GM12878 (cell line): ENCODE results near the gene NANOGP8. TPM values are rescaled to one million over a fixed set of nuclear protein-coding genes. Genes with fewer than 3 reads are reported as not detected.

ENCODE experiments used
- ATAC-seq: fragments of 200-7000 bp; cut with Tn5 transposase; 3 replicates; pipeline ENCODE4 v1.9.1; 2020; ENCODE audit warnings: mild to moderate bottlenecking, moderate library complexity
- BruUV-seq: library from RNA; stranded (reverse); fragments of 400-500 nt; replicated peaks from 2 replicates; lab custom pipeline; 2021; lab: Mats Ljungman, UMichigan
- CTCF ChIA-PET: fragments of 300-600 bp; sonication (Branson Sonifier 250); formaldehyde crosslinking; extraction: SDS; loops from one replicate; lab custom pipeline; 2021; ENCODE audit warnings: inconsistent platforms; lab: Yijun Ruan, JAX
- POLR2A ChIA-PET: fragments of 350-600 bp; formaldehyde crosslinking; extraction: SDS; loops from one replicate; lab custom pipeline; 2021; ENCODE audit warnings: inconsistent platforms; lab: Charles Lee
- RAD21 ChIA-PET: fragments of 300-600 bp; sonication (Branson Sonifier 250); formaldehyde crosslinking; loops from one replicate; lab custom pipeline; 2023; ENCODE audit warnings: antibody characterized with exemption; ENCODE audit not compliant: unreplicated experiment; lab: Charles Lee
- SMC1A ChIA-PET: fragments of 300-600 bp; sonication (Branson Sonifier 250); formaldehyde crosslinking; loops from one replicate; lab custom pipeline; 2023; ENCODE audit not compliant: unreplicated experiment, uncharacterized antibody; lab: Charles Lee
- DNase-seq: peaks from one replicate; pipeline ENCODE4 v3.0.0-alpha.2; 2011; ENCODE audit warnings: low read depth, low spot score
- FAIRE-seq: peaks from 3 replicates; lab custom pipeline; 2011; peaks lifted over from hg19 to GRCh38; lab: Jason Lieb, UNC
- H2AFZ ChIP-seq: 2 replicates; pipeline ENCODE4 v1.6.0; 2011; ENCODE audit warnings: low read depth, low read length, control low read depth; ENCODE audit not compliant: control insufficient read depth
- H3K27ac ChIP-seq: 2 replicates; pipeline ENCODE4 v1.5.1; 2011; ENCODE audit warnings: control low read depth; ENCODE audit not compliant: control insufficient read depth, insufficient read depth
- H3K27me3 ChIP-seq, 2 experiments: replicated peaks in 1 of 2; 2 replicates each; pipeline versions ENCODE4 v1.6.0 to v1.6.1; 2011; ENCODE audit warnings: low read length in 1 of 2; ENCODE audit not compliant: control insufficient read depth in 2 of 2, insufficient read depth in 2 of 2
- H3K36me3 ChIP-seq, 2 experiments: 2 replicates each; pipeline ENCODE4 v1.5.1; 2011; ENCODE audit warnings: low read length in 1 of 2; ENCODE audit not compliant: control insufficient read depth in 2 of 2, insufficient read depth in 2 of 2
- H3K4me1 ChIP-seq: 2 replicates; pipeline ENCODE4 v1.6.1; 2011; ENCODE audit warnings: mild to moderate bottlenecking, low read length, moderate library complexity, mixed read lengths; ENCODE audit not compliant: control insufficient read depth, insufficient read depth
- H3K4me2 ChIP-seq: 2 replicates; pipeline ENCODE4 v1.6.0; 2011; ENCODE audit warnings: control low read depth; ENCODE audit not compliant: control insufficient read depth, insufficient read depth
- H3K4me3 ChIP-seq: fragments of 200-600 bp; sonication (generic); 2 replicates; pipeline ENCODE4 v1.5.1; 2016
- H3K79me2 ChIP-seq: 2 replicates; pipeline ENCODE4 v1.6.0; 2011; ENCODE audit warnings: low read length; ENCODE audit not compliant: control insufficient read depth, insufficient read depth
- H3K9ac ChIP-seq: 2 replicates; pipeline ENCODE4 v1.8.0; 2011; ENCODE audit warnings: low read length, control low read depth, mixed read lengths; ENCODE audit not compliant: control insufficient read depth, insufficient read depth
- H3K9me3 ChIP-seq: replicated peaks from 3 replicates; pipeline ENCODE4 v1.5.1; 2011; ENCODE audit warnings: mild to moderate bottlenecking, low read length; ENCODE audit not compliant: control insufficient read depth, insufficient read depth
- H4K20me1 ChIP-seq: 2 replicates; pipeline ENCODE4 v1.6.0; 2011; ENCODE audit not compliant: control insufficient read depth, insufficient read depth
- BHLHE40 ChIP-seq, 2 experiments: fragments of 450-650 bp in 1 of 2; IDR thresholded peaks; 2 replicates each; pipeline ENCODE4 v1.6.1; 2011 to 2017; ENCODE audit warnings: low read depth in 2 of 2, borderline replicate concordance in 1 of 2, improper control_type of control experiment in 1 of 2, low read length in 1 of 2, mild to moderate bottlenecking in 1 of 2
- BRCA1 ChIP-seq: IDR thresholded peaks from 2 replicates; pipeline ENCODE4 v1.6.1; 2011; ENCODE audit warnings: low read depth, low read length, improper control_type of control experiment
- PAX5 ChIP-seq: IDR thresholded peaks from 2 replicates; pipeline ENCODE4 v1.6.1; 2011; ENCODE audit warnings: low read depth, low read length, borderline replicate concordance
- RAD21 ChIP-seq: IDR thresholded peaks from 2 replicates; pipeline ENCODE4 v1.6.1; 2011; ENCODE audit warnings: mild to moderate bottlenecking, low read depth, low read length, moderate library complexity; ENCODE audit not compliant: insufficient read depth
- RB1 ChIP-seq: fragments of 450-650 bp; formaldehyde crosslinking; IDR thresholded peaks from 2 replicates; pipeline ENCODE4 v1.6.1; 2017; ENCODE audit warnings: mild to moderate bottlenecking, borderline replicate concordance
- RCOR1 ChIP-seq: conservative IDR thresholded peaks from 2 replicates; pipeline ENCODE4 v1.6.1; 2012; ENCODE audit warnings: low read depth, low read length, improper control_type of control experiment
- SMC3 ChIP-seq: IDR thresholded peaks from 2 replicates; pipeline ENCODE4 v1.6.1; 2011; ENCODE audit warnings: low read length, improper control_type of control experiment, borderline replicate concordance
- SREBF1 ChIP-seq: IDR thresholded peaks from 2 replicates; pipeline ENCODE4 v1.6.1; 2012; ENCODE audit warnings: mild to moderate bottlenecking, low read length
- WRNIP1 ChIP-seq: IDR thresholded peaks from 2 replicates; pipeline ENCODE4 v1.6.1; 2011; ENCODE audit warnings: low read depth, low read length, improper control_type of control experiment, borderline replicate concordance
- YY1 ChIP-seq: IDR thresholded peaks from 2 replicates; pipeline ENCODE4 v1.6.1; 2011; ENCODE audit warnings: low read depth, mild to moderate bottlenecking, low read length
- WGBS: methylation state at CpG from one replicate; pipeline ENCODE4 v1.1.6; 2016; ENCODE audit warnings: low lambda C conversion rate; ENCODE audit not compliant: insufficient replicate concordance, insufficient coverage; ENCODE audit errors: missing lambda C conversion rate; 5-methylcytosine and 5-hydroxymethylcytosine counted together
- in situ Hi-C: fragments of 300-500 bp; cut with MboI; formaldehyde crosslinking; loops from 9 replicates; pipeline ENCODE4 v1.14.3; 2018; ENCODE audit warnings: mixed read lengths
- intact Hi-C: fragments of 100-400 bp; cut with micrococcal nuclease; formaldehyde crosslinking; loops from one replicate; pipeline ENCODE4 v1.14.2; 2022; ENCODE audit not compliant: unreplicated experiment
- polyA plus RNA-seq, 11 experiments: library from polyadenylated mRNA; depleted of rRNA in 4 of 11; unstranded in 6 of 11; stranded (reverse) in 5 of 11; fragments of >200 nt; fragmentation: Nextera tagmentation in 4 of 11; fragmentation: Illumina TruSeq in 1 of 11; extraction: Ambion mirVana in 4 of 11; extraction: Trizol in 1 of 11; gene quantifications; 1 replicate in 1 of 11; 2 replicates in 10 of 11; pipeline versions ENCODE4 v1.2.1 to v1.2.3, GENCODE V29; 2011 to 2016; ENCODE audit warnings: inconsistent platforms in 2 of 11, missing spikeins in 2 of 11, low read depth in 1 of 11
- total RNA-seq, 4 experiments: library from RNA; depleted of rRNA in 3 of 4; stranded (reverse); fragments of >200 nt in 3 of 4; fragmentation: Illumina TruSeq in 1 of 4; extraction: Trizol in 1 of 4; gene quantifications; 2 replicates each; pipeline versions ENCODE4 v1.2.1 to v1.2.3, GENCODE V29; 2013 to 2021
- TF ChIP-seq, protein P1 (sequence below): fragments of 450-650 bp; IDR thresholded peaks from 2 replicates; pipeline ENCODE4 v1.6.1; 2017; ENCODE audit warnings: mild to moderate bottlenecking
- TF ChIP-seq, protein P2 (sequence below): fragments of 450-650 bp; formaldehyde crosslinking; IDR thresholded peaks from 2 replicates; pipeline ENCODE4 v1.5.0; 2022; ENCODE audit warnings: mild to moderate bottlenecking, missing genetic modification characterization
- TF ChIP-seq, protein P3 (sequence below): IDR thresholded peaks from 2 replicates; pipeline ENCODE4 v1.6.1; 2012; ENCODE audit warnings: low read depth, low read length, improper control_type of control experiment

The NANOGP8 gene
- total and polyA plus RNA-seq, 10 of the 15 experiments (the other 5 are each of a cell fraction or from before 2014, with no cell fraction given): not detected

DNA sequence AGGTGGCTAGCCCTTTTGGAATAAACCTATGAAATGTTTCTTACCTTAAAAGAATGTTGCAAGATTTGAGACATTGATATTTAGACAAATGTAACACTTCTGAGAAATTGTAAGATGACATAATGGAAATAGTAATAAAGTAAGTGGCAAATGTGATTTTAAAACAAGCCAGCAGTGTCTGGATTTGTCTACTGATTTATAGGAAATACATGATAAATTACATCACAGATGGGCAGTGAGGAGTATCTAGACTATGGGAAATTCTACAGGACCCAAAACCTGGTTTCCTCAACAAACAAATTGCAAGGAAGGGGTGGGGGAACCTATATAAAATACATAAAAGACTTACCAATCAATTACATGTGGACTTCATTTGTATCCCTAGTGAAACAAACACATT, 37.1 kb downstream of the NANOGP8 start:
- RAD21 ChIA-PET: no interaction called here
- CTCF ChIA-PET: no interaction called here
- no peak overlapping the region for H2AFZ ChIP-seq
- no peak overlapping the region for H3K27ac ChIP-seq
- no peaks in the 10 kb centered on the region for H3K27me3 ChIP-seq
- no peak overlapping the region for H3K9ac ChIP-seq
- no peaks in the 10 kb centered on the region for H3K9me3 ChIP-seq
- no peak for FAIRE-seq
- SMC1A ChIA-PET: no interaction called here
- no peak for DNase-seq
- POLR2A ChIA-PET: no interaction called here
- no peak for ATAC-seq
- no peak overlapping the region for H3K4me3 ChIP-seq
- no peaks in the 10 kb centered on the region for H3K4me1 ChIP-seq
- BruUV-seq: no TSS peak
- in situ Hi-C loops: no loop called here
- no peaks in the 10 kb centered on the region for H4K20me1 ChIP-seq
- no peak for TF ChIP-seq RAD21
- TF ChIP-seq, protein P1, sequence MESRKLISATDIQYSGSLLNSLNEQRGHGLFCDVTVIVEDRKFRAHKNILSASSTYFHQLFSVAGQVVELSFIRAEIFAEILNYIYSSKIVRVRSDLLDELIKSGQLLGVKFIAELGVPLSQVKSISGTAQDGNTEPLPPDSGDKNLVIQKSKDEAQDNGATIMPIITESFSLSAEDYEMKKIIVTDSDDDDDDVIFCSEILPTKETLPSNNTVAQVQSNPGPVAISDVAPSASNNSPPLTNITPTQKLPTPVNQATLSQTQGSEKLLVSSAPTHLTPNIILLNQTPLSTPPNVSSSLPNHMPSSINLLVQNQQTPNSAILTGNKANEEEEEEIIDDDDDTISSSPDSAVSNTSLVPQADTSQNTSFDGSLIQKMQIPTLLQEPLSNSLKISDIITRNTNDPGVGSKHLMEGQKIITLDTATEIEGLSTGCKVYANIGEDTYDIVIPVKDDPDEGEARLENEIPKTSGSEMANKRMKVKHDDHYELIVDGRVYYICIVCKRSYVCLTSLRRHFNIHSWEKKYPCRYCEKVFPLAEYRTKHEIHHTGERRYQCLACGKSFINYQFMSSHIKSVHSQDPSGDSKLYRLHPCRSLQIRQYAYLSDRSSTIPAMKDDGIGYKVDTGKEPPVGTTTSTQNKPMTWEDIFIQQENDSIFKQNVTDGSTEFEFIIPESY: no peak
- TF ChIP-seq YY1: no peak
- TF ChIP-seq BRCA1: no peak
- TF ChIP-seq BHLHE40 (IDR thresholded peaks at IDR 0.05; ENCODE audit: borderline replicate concordance in 1 of 2, low read depth in 2 of 2, low read length in 1 of 2): no peak
- no peaks in the 10 kb centered on the region for H3K79me2 ChIP-seq
- no peaks in the 10 kb centered on the region for H3K36me3 ChIP-seq
- H3K4me2 ChIP-seq: no peak overlapping the region
- intact Hi-C loops: no loop called here

DNA sequence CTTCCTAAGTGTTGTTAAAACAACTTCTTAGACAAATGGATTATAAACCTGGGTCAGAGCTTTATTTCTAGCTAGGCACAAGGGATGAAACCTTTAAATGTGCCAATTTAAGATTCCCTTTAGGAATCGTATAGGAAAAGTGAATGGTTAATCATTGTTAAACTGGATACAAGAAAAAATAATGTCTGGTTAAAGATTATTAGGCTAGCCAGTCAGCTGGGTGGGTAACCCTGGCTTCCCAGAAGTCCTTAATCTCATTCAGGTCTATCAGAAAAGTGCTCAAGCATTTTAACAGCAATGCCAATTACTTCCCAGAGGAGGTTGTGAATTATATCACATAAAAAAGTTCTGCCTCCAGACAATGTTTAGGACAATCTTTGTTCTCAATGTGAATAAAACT, 37.6 kb downstream of the NANOGP8 start:
- SMC1A ChIA-PET: no interaction called here
- H3K36me3 ChIP-seq: no peaks in the 10 kb centered on the region
- TF ChIP-seq, protein P2, sequence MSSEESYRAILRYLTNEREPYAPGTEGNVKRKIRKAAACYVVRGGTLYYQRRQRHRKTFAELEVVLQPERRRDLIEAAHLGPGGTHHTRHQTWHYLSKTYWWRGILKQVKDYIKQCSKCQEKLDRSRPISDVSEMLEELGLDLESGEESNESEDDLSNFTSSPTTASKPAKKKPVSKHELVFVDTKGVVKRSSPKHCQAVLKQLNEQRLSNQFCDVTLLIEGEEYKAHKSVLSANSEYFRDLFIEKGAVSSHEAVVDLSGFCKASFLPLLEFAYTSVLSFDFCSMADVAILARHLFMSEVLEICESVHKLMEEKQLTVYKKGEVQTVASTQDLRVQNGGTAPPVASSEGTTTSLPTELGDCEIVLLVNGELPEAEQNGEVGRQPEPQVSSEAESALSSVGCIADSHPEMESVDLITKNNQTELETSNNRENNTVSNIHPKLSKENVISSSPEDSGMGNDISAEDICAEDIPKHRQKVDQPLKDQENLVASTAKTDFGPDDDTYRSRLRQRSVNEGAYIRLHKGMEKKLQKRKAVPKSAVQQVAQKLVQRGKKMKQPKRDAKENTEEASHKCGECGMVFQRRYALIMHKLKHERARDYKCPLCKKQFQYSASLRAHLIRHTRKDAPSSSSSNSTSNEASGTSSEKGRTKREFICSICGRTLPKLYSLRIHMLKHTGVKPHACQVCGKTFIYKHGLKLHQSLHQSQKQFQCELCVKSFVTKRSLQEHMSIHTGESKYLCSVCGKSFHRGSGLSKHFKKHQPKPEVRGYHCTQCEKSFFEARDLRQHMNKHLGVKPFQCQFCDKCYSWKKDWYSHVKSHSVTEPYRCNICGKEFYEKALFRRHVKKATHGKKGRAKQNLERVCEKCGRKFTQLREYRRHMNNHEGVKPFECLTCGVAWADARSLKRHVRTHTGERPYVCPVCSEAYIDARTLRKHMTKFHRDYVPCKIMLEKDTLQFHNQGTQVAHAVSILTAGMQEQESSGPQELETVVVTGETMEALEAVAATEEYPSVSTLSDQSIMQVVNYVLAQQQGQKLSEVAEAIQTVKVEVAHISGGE: no peak
- TF ChIP-seq, protein P3, sequence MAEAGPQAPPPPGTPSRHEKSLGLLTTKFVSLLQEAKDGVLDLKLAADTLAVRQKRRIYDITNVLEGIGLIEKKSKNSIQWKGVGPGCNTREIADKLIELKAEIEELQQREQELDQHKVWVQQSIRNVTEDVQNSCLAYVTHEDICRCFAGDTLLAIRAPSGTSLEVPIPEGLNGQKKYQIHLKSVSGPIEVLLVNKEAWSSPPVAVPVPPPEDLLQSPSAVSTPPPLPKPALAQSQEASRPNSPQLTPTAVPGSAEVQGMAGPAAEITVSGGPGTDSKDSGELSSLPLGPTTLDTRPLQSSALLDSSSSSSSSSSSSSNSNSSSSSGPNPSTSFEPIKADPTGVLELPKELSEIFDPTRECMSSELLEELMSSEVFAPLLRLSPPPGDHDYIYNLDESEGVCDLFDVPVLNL: no peak
- no peak for TF ChIP-seq RB1
- no peak for TF ChIP-seq SREBF1
- no peak for TF ChIP-seq WRNIP1
- TF ChIP-seq PAX5: no peak
- no peak for TF ChIP-seq SMC3
- no peak for TF ChIP-seq RCOR1
- in situ Hi-C loops: no loop called here
- no TSS peak for BruUV-seq
- WGBS: 88% methylated on average over 1 of the region's 1 CpG
- H3K9ac ChIP-seq: no peak overlapping the region
- POLR2A ChIA-PET: no interaction called here
- no peak overlapping the region for H3K4me2 ChIP-seq
- no peaks in the 10 kb centered on the region for H3K4me1 ChIP-seq
- CTCF ChIA-PET: no interaction called here
- no peak for FAIRE-seq
- no peaks in the 10 kb centered on the region for H3K79me2 ChIP-seq
- no peaks in the 10 kb centered on the region for H4K20me1 ChIP-seq
- RAD21 ChIA-PET: no interaction called here
- intact Hi-C loops: no loop called here
- no peaks in the 10 kb centered on the region for H3K27me3 ChIP-seq
- H2AFZ ChIP-seq: no peak overlapping the region
- no peak for DNase-seq
- H3K4me3 ChIP-seq: no peak overlapping the region
- H3K9me3 ChIP-seq: no peaks in the 10 kb centered on the region
- no peak for ATAC-seq
- H3K27ac ChIP-seq: no peak overlapping the region
